ENCODE results near the gene C2orf72.

C2orf72 gene

GRCh38 chr2:231069379-231070054 lies 32.2 kb downstream of the C2orf72 start:
- no peak for TF ChIP-seq CTCF (IDR thresholded peaks at IDR 0.05; ENCODE audit: insufficient read depth, low read depth, low read length, missing control alignments)
- no peak overlapping the region for H3K4me3 ChIP-seq (ENCODE audit: low read length)
- no peak for DNase-seq (ENCODE audit: low read depth)

- H3K4me3 ChIP-seq (ENCODE audit: low read length) = no peak overlapping the region
- no peak for DNase-seq (ENCODE audit: low read depth)
- no peak for TF ChIP-seq CTCF (IDR thresholded peaks at IDR 0.05; ENCODE audit: insufficient read depth, low read depth, low read length, missing control alignments)
These were observed 47.2 kb downstream of the C2orf72 start for GRCh38 chr2:231084565-231084964.

- no peak overlapping the region for H3K4me3 ChIP-seq (ENCODE audit: low read length)
- no peak for DNase-seq (ENCODE audit: low read depth)
- no peak for TF ChIP-seq CTCF (IDR thresholded peaks at IDR 0.05; ENCODE audit: insufficient read depth, low read depth, low read length, missing control alignments)
These were observed 51.4 kb downstream of the C2orf72 start for GRCh38 chr2:231088754-231089153.

GRCh38 chr2:231093933-231094332 lies 56.6 kb downstream of the C2orf72 start:
- no peak overlapping the region for H3K4me3 ChIP-seq (ENCODE audit: low read length)
- TF ChIP-seq CTCF (IDR thresholded peaks at IDR 0.05; ENCODE audit: insufficient read depth, low read depth, low read length, missing control alignments) = no peak
- no peak for DNase-seq (ENCODE audit: low read depth)

GRCh38 chr2:231094736-231095346 lies 57.5 kb downstream of the C2orf72 start:
- H3K4me3 ChIP-seq (ENCODE audit: low read length) = no peak overlapping the region
- TF ChIP-seq CTCF (IDR thresholded peaks at IDR 0.05; ENCODE audit: insufficient read depth, low read depth, low read length, missing control alignments) = no peak
- no peak for DNase-seq (ENCODE audit: low read depth)

All from epithelial cell of esophagus (primary cell).